Right hindlimb (tissue), 1 donor: ENCODE measurements around the gene STK32C.
"Not testable (repeated sequence)": the region's sequence is repeated elsewhere in the genome, so short reads cannot be mapped to it uniquely, and the experiment has no call there.

Experiments used
- DNase-seq: peaks from one replicate; pipeline ENCODE4 v3.0.0-alpha.2; 2018

STK32C gene

GRCh38 chr10:132279873-132280645 lies 27.7 kb downstream of the STK32C start:
- DNase-seq = no peak

GRCh38 chr10:132277311-132277741 lies 30.4 kb downstream of the STK32C start:
- DNase-seq = no peak

DNA sequence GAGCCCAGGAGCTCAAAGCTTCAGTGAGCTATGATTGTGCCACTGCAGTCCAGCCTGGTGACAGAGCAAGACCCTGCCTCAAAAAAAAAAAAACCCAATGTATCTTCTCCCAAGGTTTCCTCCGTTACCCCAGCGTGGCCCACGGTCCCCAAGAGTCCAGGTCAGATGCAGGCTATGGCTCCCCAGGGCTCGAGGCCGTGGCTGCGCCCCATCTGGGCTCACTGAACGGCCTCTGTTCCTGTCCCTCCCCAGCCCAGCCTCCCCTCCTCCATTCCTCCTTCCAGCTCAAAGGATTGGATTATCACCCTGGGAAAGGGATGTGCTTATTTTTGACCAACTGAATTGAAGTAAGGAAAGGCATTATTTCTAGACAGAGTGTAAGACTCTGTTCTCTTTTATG lies 31.0 kb downstream of the STK32C start:
- DNase-seq = no peak

DNA sequence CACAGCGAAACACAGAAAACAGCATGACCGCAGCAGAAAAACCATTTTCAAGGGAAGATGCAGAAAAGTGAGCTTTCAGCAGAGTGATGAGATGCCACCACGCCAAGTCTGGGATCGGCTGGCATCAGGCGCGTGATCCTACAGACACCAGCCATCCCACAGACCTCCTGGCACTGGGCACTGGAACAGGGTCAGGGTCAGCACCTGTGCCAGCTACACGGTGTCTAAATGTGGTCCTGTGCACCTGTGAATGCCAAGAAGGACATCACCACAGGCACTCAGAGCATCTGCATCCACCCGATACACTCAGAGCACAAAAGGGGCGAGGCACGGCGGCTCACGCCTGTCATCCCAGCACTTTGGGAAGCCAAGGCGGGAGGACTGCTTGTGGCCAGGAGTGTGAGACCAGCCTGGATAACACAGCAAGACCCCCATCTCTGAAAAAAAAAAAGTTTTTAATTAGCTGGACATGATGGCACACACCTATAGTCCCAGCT lies 31.5 kb downstream of the STK32C start:
- no peak for DNase-seq

DNA sequence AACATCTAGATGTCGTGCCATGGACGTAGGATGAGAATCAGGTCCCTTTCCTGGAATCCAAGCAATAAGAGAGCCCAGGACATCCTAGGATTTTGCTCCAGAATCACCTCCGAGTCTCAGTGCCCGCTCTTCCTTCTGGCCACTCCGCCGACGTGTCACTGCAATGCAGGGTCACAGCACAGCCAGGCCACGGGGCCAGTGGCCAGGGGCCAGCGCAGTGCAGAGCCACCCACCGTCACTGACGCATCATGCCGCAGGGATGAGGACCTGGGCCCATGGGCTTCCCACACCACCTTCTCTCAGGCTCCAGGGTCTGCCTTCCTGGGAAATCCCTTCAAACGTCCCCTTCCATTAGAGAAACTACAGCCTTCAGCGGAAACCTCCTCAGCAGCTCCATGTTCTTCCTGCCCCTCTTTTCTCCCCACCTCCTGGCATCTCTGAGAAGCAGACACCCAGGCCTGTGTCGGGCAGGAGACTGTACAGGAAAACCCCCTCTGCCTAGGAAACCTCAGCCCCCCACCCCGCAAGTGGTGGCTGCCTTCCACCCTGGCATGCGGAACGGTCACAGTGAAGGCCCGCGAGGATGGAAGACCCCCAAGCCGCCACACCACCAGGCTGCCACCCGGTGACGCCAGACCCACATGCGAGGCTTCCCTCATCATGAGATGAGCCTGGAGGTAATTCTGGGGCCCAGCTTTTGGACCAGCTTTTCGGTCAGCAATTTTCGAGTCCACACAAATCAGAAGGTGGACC lies 32.1 kb downstream of the STK32C start:
- DNase-seq = no peak

GRCh38 chr10:132274986-132275385 lies 32.8 kb downstream of the STK32C start:
- no peak for DNase-seq

DNA sequence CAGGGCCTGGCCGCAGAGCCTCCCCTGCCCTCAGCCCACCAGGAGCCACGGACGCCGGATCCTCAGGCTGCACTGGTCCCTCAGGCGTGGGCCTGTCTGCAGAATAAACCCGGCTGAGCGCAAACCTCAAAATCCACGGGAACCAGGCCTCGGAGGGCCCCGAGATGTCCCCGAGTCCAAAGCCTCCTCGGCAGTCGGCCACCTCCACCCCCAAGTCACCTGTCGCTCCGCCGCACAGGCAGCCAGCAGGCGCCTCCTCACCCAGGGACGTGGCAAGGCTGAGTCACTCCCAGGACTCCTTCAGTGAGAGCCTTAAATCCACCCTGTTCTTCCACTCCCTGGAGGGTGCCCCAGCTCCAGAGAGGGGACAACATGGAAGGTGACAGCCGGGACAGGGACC lies 33.2 kb downstream of the STK32C start:
- DNase-seq = no peak

GRCh38 chr10:132273966-132274365 lies 33.8 kb downstream of the STK32C start:
- DNase-seq = peak; percentile 10

DNA sequence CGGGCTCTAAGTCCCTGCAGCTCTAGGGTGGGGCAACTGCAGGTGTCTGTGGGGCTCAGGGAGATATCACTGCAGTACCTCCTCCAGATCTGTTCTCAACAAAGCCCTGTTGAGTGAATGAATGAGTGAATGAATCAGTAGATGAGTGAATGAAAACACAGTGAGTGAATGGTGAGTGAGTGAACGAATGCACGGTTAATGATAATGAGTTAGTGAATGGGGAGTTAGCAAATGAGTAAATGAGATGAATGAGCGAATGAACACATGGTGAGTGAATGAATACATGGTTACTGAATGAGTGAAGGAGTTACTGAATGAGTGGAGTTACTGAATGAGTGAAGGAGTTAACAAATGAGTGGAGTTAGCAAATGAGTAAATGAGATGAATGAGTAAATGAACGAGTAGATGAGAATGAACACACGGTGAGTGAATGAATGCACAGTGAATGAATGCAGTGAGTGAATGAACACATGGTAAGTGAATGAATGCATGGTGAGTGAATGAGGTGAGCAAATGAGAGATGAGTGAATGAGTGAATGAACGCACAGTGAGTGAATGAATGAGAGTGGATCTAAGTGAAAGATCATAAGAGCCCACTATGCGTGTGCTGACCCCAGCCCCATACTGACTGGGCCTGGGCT lies 34.3 kb downstream of the STK32C start:
- no peak for DNase-seq

- peak; percentile 76 for DNase-seq
Measured at GRCh38 chr10:132272231-132272971, 35.3 kb downstream of the STK32C start.

GRCh38 chr10:132271458-132272230 lies 36.1 kb downstream of the STK32C start:
- DNase-seq = peak; percentile 6

- DNase-seq = peak; percentile 8
Measured at GRCh38 chr10:132270721-132271457, 36.9 kb downstream of the STK32C start.

- peak; percentile 7 for DNase-seq
Measured at GRCh38 chr10:132270256-132270655, 37.5 kb downstream of the STK32C start.

DNA sequence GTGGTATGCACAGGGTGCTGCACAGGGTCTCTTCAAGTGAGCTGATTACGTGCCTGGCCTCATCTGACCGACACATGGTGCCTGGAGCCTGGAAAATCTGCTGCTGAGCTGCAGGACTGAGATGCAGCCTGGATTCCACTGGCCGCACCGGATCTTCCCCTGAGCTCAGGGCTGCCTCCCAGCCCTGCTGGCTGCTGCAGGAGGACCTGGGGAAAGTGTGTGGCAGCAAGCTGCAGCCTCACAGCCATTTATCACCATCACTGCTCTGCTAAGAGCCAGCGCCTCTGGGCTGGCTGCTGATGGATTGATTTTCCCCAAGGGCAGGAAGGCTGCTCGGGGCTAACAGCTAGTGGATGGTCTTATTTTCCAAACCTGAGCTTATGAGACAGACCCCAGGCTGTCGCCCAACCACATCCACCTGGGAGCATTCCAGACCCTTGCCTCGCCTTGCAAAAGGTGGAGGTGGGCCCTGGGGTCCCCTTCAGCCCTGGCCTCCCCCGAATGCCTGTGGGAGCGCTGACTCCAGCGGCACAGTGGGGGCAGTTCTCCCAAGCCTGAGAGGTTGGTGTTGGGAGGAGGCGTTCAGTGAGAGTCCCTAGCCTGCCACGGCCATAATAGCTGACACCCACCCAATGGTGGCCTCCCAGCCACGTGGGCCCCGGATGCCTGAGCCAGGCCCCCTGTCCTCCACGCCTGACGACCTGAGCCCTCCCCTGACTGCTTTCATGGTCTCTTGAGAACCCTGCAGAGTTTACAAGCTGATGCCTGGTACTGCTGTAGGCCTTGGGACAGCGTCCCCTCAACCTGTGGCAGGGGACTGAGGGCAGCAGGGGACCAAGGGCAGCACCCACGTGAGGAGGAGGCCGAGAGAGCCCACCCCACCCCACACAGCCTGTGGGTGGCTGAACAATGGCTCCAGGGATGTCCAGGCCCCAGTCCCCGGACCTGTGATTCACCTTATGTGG lies 38.2 kb downstream of the STK32C start:
- DNase-seq = peak; percentile 17

GRCh38 chr10:132267916-132268315 lies 39.8 kb downstream of the STK32C start:
- DNase-seq = not testable (repeated sequence)

- no peak for DNase-seq
Measured at GRCh38 chr10:132266594-132267161, 41.1 kb downstream of the STK32C start.

- DNase-seq = peak; percentile 7
Measured at GRCh38 chr10:132265890-132266496, 41.8 kb downstream of the STK32C start.

- peak; percentile 58 for DNase-seq
Measured at GRCh38 chr10:132264966-132265889, 42.5 kb downstream of the STK32C start.
